GM12874 (cell line): ENCODE measurements around the gene PTPRG.

Source experiments
- CTCF ChIP-seq: IDR thresholded peaks from 2 replicates; pipeline ENCODE4 v1.5.1; 2011; ENCODE audit warnings: low read depth, mild to moderate bottlenecking, control low read depth, low read length, moderate library complexity; ENCODE audit not compliant: insufficient read depth

Gene PTPRG

DNA sequence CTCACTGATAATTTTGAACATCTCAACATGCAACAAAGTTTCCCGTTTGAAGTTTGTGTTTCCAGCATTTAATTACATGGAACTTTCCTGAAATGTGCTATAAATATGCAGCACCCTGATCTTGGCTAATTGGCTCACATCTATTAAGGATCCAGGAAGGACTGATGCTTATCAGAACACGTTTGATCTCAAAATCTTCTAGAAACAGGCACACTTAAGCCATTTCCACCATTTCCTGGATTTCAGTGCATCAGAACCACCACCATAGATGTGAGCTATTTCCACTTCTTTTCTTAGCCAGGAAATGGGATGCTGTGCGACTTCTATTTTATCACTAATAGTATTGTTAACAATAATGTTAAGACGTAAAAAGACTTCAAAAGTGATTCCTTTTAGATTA, 583.1 kb downstream of the PTPRG start:
- TF ChIP-seq CTCF: no peak

GRCh38 chr3:62145086-62145757, 583.9 kb downstream of the PTPRG start:
- TF ChIP-seq CTCF: no peak

GRCh38 chr3:62149539-62149938, 588.2 kb downstream of the PTPRG start:
- no peak for TF ChIP-seq CTCF

- TF ChIP-seq CTCF: no peak
Measured at GRCh38 chr3:62149962-62150361, 588.6 kb downstream of the PTPRG start.

GRCh38 chr3:62151591-62151990, 590.2 kb downstream of the PTPRG start:
- TF ChIP-seq CTCF: no peak

DNA sequence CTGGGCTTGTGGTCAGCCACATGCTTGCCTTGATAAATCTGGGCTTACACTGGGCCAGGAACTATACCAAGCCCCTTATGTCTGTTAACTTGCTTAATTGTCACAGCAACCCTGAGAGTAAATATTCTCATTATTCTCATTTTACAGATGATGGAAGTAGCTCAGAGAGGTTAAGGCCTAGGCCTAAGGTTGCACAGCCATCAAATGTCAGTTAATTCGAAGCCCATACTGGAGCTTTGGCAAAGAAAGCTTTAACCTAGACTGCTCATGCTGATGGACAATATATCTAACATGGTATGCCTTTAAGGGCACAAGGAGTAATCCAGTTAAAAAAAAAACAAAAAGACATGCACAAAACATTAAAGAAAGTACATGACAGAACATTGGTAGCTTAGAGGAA, 591.9 kb downstream of the PTPRG start:
- TF ChIP-seq CTCF: no peak

DNA sequence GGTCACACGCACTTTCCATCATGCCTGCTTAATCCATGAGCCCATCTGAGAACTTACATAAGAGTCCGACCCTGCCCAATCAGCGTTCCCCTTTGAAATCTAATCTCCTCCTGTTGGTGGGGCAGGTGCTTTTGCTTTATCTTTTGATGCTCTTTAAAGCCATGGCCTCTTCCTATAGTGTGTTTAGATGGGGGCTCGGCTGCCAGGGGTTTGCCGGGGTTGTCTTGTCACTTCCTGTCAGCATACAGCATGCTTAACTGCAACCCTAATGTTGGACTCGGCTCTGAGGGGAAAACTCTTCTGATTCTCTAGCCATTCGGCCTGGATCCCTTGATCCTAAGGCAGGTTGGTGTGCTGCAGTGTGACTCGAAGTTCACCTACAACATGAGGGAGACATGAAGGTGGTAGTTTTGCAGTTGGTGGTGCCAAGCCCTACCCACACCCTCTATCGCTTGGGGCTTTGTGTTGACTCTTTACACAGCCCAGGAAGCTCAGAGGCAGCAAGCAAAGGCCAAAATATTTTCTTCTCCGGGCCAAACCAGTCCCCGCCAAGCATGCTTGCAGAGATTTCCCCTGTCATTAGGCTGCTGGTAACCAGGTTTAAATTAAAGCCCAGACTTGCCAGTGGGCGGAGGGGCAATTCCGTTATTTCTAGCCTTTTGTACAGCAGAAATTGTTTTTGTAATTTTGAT, 593.2 kb downstream of the PTPRG start:
- no peak for TF ChIP-seq CTCF
